HL-60 (cell line): ENCODE results near the gene ALDH1A1.

Source experiments
- DNase-seq, 2 experiments: peaks; one replicate each; pipeline ENCODE4 v3.0.0-alpha.2; 2010 to 2020; ENCODE audit warnings: low read depth in 1 of 2, low spot score in 1 of 2
- H3K27ac ChIP-seq: fragments of 250-450 bp; sonication (Bioruptor Pico); replicated peaks from 2 replicates; pipeline ENCODE4 v1.5.1; 2020; ENCODE audit warnings: mild to moderate bottlenecking, moderate library complexity
- H3K27me3 ChIP-seq: fragments of 250-450 bp; sonication (Bioruptor Pico); 2 replicates; pipeline ENCODE4 v1.5.1; 2021; ENCODE audit warnings: mild to moderate bottlenecking, moderate library complexity; ENCODE audit not compliant: insufficient read depth, poor library complexity, severe bottlenecking
- H3K4me3 ChIP-seq: replicated peaks from 2 replicates; pipeline ENCODE4 v1.5.1; 2011; ENCODE audit warnings: mild to moderate bottlenecking, control low read depth, low read length; ENCODE audit not compliant: insufficient read depth
- GABPA ChIP-seq: IDR thresholded peaks from 2 replicates; pipeline ENCODE4 v1.6.1; 2012; ENCODE audit warnings: low read depth
- POLR2AphosphoS5 ChIP-seq: IDR thresholded peaks from 2 replicates; pipeline ENCODE4 v1.6.1; 2012; ENCODE audit warnings: low read depth
- SPI1 ChIP-seq: IDR thresholded peaks from 2 replicates; pipeline ENCODE4 v1.6.1; 2012; ENCODE audit warnings: low read depth, mild to moderate bottlenecking, borderline replicate concordance
- TF ChIP-seq, protein P1 (sequence below): IDR thresholded peaks from 2 replicates; pipeline ENCODE4 v1.6.1; 2012; ENCODE audit warnings: low read depth; ENCODE audit not compliant: insufficient replicate concordance
- TF ChIP-seq, protein P2 (sequence below): IDR thresholded peaks from one replicate; pipeline ENCODE4 v1.5.1; 2011; ENCODE audit warnings: low read length, control low read depth, inconsistent platforms; ENCODE audit not compliant: insufficient read depth

ALDH1A1 gene

DNA sequence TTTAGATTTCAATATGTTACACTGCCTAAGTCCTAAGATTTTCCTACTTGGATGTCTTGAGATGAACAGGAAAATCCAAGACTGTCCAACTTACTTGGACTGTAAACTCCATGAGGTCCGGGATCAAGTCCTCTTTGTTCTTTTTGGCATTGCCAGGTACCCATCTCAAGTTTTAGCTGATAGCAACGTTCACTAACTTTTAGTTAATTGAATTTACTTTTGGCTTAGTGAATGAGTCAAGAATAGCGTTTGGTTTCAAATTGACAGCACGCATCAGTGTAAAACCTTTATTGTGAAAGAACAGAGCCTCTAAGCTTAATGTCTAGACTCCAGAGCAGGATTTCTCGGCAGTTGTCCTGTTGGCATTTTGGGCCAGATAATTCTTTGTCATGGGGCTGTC, 37.2 kb downstream of the ALDH1A1 start:
- DNase-seq, result no peak
- Histone ChIP-seq H3K27me3 (no peaks in the 10 kb centered on the region), H3K27ac (no peak overlapping the region), H3K4me3 (no peak overlapping the region)
- TF ChIP-seq, protein P1, sequence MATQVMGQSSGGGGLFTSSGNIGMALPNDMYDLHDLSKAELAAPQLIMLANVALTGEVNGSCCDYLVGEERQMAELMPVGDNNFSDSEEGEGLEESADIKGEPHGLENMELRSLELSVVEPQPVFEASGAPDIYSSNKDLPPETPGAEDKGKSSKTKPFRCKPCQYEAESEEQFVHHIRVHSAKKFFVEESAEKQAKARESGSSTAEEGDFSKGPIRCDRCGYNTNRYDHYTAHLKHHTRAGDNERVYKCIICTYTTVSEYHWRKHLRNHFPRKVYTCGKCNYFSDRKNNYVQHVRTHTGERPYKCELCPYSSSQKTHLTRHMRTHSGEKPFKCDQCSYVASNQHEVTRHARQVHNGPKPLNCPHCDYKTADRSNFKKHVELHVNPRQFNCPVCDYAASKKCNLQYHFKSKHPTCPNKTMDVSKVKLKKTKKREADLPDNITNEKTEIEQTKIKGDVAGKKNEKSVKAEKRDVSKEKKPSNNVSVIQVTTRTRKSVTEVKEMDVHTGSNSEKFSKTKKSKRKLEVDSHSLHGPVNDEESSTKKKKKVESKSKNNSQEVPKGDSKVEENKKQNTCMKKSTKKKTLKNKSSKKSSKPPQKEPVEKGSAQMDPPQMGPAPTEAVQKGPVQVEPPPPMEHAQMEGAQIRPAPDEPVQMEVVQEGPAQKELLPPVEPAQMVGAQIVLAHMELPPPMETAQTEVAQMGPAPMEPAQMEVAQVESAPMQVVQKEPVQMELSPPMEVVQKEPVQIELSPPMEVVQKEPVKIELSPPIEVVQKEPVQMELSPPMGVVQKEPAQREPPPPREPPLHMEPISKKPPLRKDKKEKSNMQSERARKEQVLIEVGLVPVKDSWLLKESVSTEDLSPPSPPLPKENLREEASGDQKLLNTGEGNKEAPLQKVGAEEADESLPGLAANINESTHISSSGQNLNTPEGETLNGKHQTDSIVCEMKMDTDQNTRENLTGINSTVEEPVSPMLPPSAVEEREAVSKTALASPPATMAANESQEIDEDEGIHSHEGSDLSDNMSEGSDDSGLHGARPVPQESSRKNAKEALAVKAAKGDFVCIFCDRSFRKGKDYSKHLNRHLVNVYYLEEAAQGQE, result no peak
- TF ChIP-seq POLR2AphosphoS5, result no peak
- no peak for TF ChIP-seq SPI1
- TF ChIP-seq, protein P2, sequence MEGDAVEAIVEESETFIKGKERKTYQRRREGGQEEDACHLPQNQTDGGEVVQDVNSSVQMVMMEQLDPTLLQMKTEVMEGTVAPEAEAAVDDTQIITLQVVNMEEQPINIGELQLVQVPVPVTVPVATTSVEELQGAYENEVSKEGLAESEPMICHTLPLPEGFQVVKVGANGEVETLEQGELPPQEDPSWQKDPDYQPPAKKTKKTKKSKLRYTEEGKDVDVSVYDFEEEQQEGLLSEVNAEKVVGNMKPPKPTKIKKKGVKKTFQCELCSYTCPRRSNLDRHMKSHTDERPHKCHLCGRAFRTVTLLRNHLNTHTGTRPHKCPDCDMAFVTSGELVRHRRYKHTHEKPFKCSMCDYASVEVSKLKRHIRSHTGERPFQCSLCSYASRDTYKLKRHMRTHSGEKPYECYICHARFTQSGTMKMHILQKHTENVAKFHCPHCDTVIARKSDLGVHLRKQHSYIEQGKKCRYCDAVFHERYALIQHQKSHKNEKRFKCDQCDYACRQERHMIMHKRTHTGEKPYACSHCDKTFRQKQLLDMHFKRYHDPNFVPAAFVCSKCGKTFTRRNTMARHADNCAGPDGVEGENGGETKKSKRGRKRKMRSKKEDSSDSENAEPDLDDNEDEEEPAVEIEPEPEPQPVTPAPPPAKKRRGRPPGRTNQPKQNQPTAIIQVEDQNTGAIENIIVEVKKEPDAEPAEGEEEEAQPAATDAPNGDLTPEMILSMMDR, result no peak
- no peak for TF ChIP-seq GABPA

DNA sequence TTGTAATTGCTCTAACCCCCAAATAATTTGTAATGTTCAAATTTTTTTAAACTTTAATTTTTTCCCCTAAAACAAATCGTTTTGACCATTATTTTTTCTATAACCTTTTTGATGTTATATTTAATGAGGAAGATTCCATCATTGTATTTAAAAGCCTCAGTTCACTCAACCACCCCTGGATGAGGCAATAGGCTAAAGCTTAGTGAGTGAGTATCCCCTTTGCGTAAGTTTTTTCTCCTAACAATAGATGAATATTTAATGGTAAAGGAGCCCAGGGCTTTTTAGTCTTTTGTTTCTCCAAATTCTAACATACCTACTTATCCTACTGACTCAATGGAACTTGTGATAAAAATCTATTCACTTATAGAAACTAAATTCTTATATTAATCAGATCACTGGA, 38.1 kb downstream of the ALDH1A1 start:
- H3K4me3 ChIP-seq, result no peak overlapping the region
- H3K27me3 ChIP-seq, result no peaks in the 10 kb centered on the region
- DNase-seq, result no peak
- H3K27ac ChIP-seq, result no peak overlapping the region
- TF ChIP-seq, protein P2, result no peak
- no peak for TF ChIP-seq POLR2AphosphoS5
- no peak for TF ChIP-seq GABPA
- TF ChIP-seq SPI1, result no peak
- TF ChIP-seq, protein P1, result no peak

DNA sequence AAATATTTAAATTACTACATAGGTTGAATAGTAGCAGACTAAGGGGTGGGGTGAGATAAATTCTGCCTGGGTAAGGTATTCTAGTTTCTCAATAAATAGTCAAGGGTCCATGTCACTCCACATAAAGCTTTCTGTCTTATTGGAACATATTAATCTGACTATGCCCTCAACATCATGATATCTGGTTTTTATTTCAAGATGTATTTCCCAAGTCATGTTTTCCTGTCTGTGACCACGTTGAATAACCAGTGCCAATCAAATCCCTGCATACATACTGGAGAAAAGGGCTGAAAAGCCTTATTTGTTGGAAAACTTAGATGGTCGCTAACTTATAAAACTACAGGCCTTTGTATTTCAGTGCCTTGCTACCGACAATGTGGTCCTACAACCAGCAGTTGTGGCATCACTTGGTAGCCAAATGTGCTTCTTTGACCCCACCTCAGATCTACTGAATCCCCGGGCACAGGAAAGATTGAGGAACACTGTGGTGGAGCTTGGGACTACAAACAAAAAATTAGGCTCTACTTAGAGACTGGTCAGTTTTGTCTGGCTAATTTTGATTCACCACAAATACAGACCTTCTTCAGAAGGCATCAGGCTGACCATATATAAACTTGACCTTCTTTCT, 39.4 kb downstream of the ALDH1A1 start:
- no peak overlapping the region for H3K4me3 ChIP-seq
- no peaks in the 10 kb centered on the region for H3K27me3 ChIP-seq

More for the DNA sequence above, 39.4 kb downstream of the ALDH1A1 start:
- TF ChIP-seq SPI1 (no peak), GABPA (no peak), POLR2AphosphoS5 (no peak)
- TF ChIP-seq, protein P1, result no peak
- TF ChIP-seq, protein P2, result no peak
- DNase-seq, result no peak
- H3K27ac ChIP-seq, result no peak overlapping the region
